ENCODE measurements around the gene SMAD7.

The SMAD7 gene

GRCh38 chr18:48892146-48892855, 58.5 kb downstream of the SMAD7 start:
- no peak for DNase-seq

GRCh38 chr18:48891721-48892120, 59.0 kb downstream of the SMAD7 start:
- DNase-seq = no peak

GRCh38 chr18:48889981-48890762, 60.6 kb downstream of the SMAD7 start:
- no peak for DNase-seq

GRCh38 chr18:48889115-48889941, 61.4 kb downstream of the SMAD7 start:
- DNase-seq = no peak

- DNase-seq = no peak
These were observed 62.0 kb downstream of the SMAD7 start for GRCh38 chr18:48888773-48889080.

GRCh38 chr18:48887905-48888772, 62.6 kb downstream of the SMAD7 start:
- DNase-seq = no peak

GRCh38 chr18:48887294-48887904, 63.4 kb downstream of the SMAD7 start:
- no peak for DNase-seq

GRCh38 chr18:48886520-48887293, 64.1 kb downstream of the SMAD7 start:
- DNase-seq = no peak

GRCh38 chr18:48885924-48886400, 64.8 kb downstream of the SMAD7 start:
- no peak for DNase-seq

GRCh38 chr18:48885266-48885923, 65.4 kb downstream of the SMAD7 start:
- no peak for DNase-seq

GRCh38 chr18:48884771-48885170, 66.0 kb downstream of the SMAD7 start:
- DNase-seq = no peak

GRCh38 chr18:48884306-48884705, 66.5 kb downstream of the SMAD7 start:
- no peak for DNase-seq

- no peak for DNase-seq
These were observed 68.4 kb downstream of the SMAD7 start for GRCh38 chr18:48882379-48882778.

GRCh38 chr18:48880931-48881330, 69.8 kb downstream of the SMAD7 start:
- DNase-seq = no peak

GRCh38 chr18:48879008-48879431, 71.7 kb downstream of the SMAD7 start:
- no peak for DNase-seq

GRCh38 chr18:48878471-48878870, 72.3 kb downstream of the SMAD7 start:
- no peak for DNase-seq

- no peak for DNase-seq
These were observed 72.8 kb downstream of the SMAD7 start for GRCh38 chr18:48877941-48878340.

- no peak for DNase-seq
These were observed 74.2 kb downstream of the SMAD7 start for GRCh38 chr18:48876590-48876989.

- no peak for DNase-seq
These were observed 74.7 kb downstream of the SMAD7 start for GRCh38 chr18:48875942-48876511.

GRCh38 chr18:48875314-48875941, 75.3 kb downstream of the SMAD7 start:
- DNase-seq = no peak
